GM19099 (cell line): ENCODE measurements around the gene LMF2.

Experiments used
- POLR2A ChIP-seq: IDR thresholded peaks from 3 replicates; pipeline ENCODE4 v1.6.1; 2011; ENCODE audit warnings: low read depth; ENCODE audit not compliant: insufficient read length; ENCODE audit errors: extremely low read depth

Gene LMF2

GRCh38 chr22:50519151-50519550, 11.6 kb upstream of the LMF2 start:
- no peak for TF ChIP-seq POLR2A

DNA sequence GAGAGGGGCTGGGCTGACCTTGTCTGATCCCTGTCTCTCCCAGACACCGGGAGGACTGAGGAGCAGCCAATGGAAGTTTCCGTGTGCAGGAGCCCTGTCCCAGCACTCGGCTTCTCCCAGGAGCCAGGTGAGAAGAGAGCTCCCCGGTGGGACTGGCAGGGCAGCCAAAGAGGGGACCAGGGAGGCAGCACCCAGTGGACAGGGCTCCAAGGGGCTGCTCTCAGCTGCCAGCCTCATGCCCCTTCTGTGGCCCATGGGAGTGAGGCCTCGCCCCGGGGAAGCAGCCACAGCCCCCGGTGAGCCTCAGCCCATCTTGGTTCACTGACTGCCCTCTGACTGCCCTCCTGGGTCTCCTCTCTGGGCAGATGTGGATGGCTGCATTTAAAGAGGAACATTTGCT, 11.1 kb upstream of the LMF2 start:
- no peak for TF ChIP-seq POLR2A

DNA sequence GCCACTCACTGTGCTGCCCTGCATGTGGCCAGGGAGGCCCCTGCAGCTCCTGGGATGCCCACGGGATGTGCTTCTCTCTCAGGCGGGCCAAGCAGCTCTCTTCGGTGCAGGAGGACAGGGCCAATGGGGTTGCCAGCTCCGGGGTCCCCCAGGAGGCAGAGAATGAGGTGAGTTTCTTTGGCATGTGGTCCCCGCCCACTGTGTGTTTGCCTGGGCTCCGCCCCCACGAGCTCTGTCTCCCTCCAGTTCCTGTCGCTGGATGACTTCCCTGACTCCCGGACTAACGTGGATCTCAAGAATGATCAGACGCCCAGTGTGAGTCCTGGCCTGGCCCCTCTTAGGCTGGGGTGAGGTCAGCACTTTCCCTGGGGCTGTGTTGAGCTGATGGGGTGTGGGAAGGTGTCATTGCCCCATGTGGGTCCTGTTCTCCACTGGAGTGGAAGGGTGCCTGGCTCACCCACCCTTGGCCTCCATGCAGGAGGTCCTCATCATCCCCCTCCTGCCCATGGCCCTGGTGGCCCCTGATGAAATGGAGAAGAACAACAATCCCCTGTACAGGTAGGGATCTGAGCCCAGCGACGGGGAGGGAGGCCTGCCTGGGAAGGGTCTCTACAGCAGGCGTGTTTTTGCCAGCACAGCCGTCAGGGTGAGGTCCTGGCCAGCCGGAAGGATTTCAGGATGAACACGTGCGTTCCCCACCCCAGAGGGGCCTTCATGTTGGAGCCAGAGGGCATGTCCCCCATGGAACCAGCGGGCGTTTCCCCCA, 10.2 kb upstream of the LMF2 start:
- no peak for TF ChIP-seq POLR2A

DNA sequence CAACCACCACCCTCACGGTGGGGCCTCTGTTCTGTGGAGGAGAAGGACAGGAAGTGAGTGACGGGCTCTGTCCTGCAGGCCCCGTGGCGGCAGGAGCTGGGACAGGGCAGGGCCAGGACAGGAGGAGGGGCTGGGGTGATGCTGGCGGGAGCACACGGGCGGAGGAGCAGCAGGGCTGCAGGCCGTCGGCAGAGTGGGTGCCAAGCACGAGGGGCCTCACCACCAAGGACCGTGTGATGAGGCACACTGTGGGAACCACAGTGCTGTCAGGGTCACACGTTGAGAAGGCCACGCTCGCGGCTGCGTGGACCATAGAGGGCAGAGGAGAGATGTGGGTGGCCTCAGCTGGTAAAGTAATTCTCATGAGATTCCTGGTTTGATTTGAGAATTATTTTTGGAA, 9.4 kb upstream of the LMF2 start:
- no peak for TF ChIP-seq POLR2A

GRCh38 chr22:50516068-50516467, 8.6 kb upstream of the LMF2 start:
- no peak for TF ChIP-seq POLR2A

GRCh38 chr22:50513175-50513574, 5.7 kb upstream of the LMF2 start:
- TF ChIP-seq POLR2A = no peak

DNA sequence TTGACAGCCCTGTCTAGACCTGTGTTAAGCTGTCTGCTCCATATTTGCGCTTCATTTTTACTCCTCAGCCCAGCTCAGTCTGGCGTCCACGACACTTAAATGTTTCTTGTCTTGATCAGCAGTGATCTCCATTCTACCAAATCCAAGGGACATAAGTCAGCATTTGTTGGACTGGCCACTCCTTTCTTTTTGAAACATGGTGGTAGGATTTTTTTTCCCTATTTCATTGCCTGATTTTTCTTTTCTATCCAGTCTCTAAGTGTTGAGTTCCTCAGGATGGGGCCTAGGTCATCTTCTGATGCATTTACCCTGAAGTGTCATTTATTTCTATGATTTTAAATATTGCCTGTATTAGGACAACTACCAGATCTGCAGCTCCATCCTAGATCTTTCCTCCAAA, 1.4 kb upstream of the LMF2 start:
- TF ChIP-seq POLR2A = no peak

DNA sequence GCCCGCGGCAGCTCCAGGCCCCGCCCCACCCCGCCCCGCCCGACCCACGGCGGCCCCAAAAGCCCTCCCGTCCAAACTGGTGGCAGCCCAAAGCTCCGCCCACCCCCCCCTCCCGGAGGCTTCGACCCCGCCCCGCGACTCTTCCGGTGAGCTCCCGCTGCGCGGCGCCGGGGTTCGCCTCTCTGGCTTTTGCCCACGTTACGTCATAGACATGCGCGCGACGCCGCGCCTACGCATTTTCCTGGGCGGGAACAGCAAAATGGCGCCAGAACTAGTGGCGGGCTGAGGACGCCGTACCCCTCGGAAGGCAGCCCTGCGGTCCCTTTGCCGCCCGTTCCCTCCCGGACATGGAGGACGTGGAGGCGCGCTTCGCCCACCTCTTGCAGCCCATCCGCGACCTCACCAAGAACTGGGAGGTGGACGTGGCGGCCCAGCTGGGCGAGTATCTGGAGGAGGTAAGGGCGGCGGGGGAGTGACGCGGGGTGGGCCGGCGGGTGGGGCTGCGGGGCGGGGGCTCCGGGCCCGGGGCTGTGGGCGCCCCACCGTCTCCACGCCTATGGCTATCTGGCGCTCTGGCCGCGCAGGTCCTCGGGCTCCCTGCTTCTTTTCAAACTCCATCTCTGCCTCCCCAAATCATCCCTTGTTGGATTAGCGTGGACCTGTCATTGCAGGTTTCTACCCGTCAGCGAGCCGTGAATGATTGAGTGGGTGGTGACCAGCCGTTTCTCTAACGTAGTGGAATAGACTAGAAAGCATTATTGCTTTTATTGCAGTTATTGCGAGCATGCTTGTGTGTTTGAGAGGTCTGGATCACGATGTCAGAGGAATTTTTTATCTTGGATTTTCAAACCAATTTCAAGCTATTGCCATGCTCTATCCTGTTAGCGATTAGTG, 736 bp upstream of the LMF2 start, which contains the start of gene NCAPH2:
NCAPH2 (plus strand) TSS at position 234 of the 894 bp plus-strand sequence; CDS start at position 348, 114 bp downstream.
- peak; percentile 89 for TF ChIP-seq POLR2A

GRCh38 chr22:50506611-50507420, 686 bp downstream of the LMF2 start:
- no peak for TF ChIP-seq POLR2A

DNA sequence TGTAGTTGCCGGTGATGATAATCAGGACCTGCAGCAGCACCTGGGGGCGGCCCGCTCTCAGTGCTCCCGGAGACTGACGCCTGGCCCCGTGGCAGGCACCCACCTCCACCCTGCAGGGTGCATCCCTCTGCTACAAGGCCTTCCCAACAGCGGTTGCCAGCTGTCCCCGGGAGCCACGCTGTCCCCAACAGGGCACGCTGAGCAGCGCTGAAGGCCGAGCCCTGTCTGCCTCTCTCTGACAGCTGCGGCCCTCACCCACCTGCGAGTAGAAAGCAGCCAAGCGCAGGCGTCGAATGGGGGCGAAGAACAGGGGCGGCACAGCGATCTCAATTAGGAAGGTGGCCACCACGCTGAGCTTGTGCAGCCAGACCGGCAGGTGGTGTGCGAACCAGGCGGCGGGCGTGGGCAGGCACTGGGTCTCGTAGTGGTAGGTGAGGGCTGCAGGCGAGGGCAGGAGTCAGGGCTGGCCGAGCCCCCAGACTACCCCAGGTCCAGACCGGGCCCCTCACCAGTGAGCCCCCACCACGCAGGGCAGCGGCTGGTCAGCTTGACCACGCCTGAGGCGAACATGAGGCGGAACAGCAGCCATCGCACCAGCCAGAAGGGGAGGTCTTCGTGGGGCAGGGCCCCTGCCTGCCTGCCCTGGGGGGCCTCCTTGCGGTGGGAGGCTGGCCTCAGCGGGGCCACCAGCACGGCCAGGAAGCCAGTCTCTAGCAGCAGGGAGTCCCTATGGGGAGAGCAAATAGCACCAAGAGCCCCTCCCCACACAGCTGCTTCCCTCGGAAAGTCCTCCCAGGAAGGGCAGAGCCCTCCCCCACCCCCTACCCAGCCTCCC, 1.5 kb downstream of the LMF2 start:
- TF ChIP-seq POLR2A = no peak

- TF ChIP-seq POLR2A = no peak
These were observed 2.2 kb downstream of the LMF2 start for GRCh38 chr22:50505276-50505775.

GRCh38 chr22:50504369-50505211, 2.9 kb downstream of the LMF2 start:
- TF ChIP-seq POLR2A = no peak

DNA sequence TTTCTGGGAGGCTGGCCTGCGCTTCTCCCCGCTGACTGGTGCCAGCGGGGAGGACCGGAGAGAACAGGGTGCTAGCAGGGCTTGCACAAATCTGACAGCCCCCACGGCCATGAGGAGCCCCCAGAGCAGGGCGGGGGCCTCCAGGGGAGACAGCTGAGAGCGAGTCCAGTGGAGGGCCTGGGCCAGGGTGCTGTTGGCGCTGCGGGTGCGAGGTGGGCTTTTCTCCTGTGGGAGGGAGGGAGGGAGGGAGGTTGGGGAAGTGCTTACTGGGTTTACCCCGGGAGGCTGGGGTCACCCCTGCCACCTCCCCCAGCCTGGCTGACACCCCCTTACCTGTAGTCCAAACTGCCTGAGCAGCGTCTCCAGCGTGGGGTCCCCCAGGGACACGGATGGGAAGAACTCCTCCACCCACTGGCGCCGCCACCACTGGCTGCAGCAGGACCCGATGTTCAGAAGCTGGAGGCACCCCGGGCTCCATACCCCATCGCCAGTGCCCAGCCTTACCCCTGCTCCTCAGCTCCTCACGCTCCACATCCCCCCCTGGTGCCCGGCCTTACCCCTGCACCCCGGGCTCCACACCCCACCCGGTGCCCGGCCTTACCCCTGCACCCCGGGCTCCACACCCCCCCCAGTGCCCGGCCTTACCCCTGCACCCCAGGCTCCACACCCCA, 3.9 kb downstream of the LMF2 start:
- TF ChIP-seq POLR2A = no peak
